HG03103 (cell line): Measurements from ENCODE around the gene CYTIP.
"Not testable (repeated sequence)": the region's sequence is repeated elsewhere in the genome, so short reads cannot be mapped to it uniquely, and the experiment has no call there.

ENCODE experiments used
- ATAC-seq: cut with Tn5 transposase; IDR thresholded peaks from one replicate; pipeline ENCODE4 v1.9.1; 2021; ENCODE audit warnings: low read depth; ENCODE audit not compliant: unreplicated experiment

CYTIP gene

GRCh38 chr2:157427003-157427921, 16.6 kb downstream of the CYTIP start:
- ATAC-seq: no peak

GRCh38 chr2:157426477-157426994, 17.4 kb downstream of the CYTIP start:
- no peak for ATAC-seq

- no peak for ATAC-seq
These were observed 19.5 kb downstream of the CYTIP start for GRCh38 chr2:157424374-157424773.

- ATAC-seq: no peak
These were observed 21.9 kb downstream of the CYTIP start for GRCh38 chr2:157421964-157422363.

- no peak for ATAC-seq
These were observed 22.5 kb downstream of the CYTIP start for GRCh38 chr2:157421331-157421944.

- ATAC-seq: peak; percentile 55
These were observed 23.0 kb downstream of the CYTIP start for GRCh38 chr2:157420771-157421323.

GRCh38 chr2:157419031-157419575, 24.8 kb downstream of the CYTIP start:
- ATAC-seq: no peak

GRCh38 chr2:157418239-157418641, 25.6 kb downstream of the CYTIP start:
- ATAC-seq: no peak

- no peak for ATAC-seq
These were observed 28.2 kb downstream of the CYTIP start for GRCh38 chr2:157415591-157416101.

- ATAC-seq: peak; percentile 9
These were observed 29.8 kb downstream of the CYTIP start for GRCh38 chr2:157414050-157414449.

GRCh38 chr2:157413326-157414035, 30.4 kb downstream of the CYTIP start:
- peak; percentile 89 for ATAC-seq

GRCh38 chr2:157411624-157412336, 32.1 kb downstream of the CYTIP start:
- ATAC-seq: no peak

- ATAC-seq: not testable (repeated sequence)
These were observed 38.5 kb downstream of the CYTIP start for GRCh38 chr2:157405398-157405797.

- ATAC-seq: peak; percentile 99
These were observed 39.5 kb downstream of the CYTIP start for GRCh38 chr2:157404363-157404762.

- ATAC-seq: not testable (repeated sequence)
These were observed 40.9 kb downstream of the CYTIP start for GRCh38 chr2:157402801-157403485.

GRCh38 chr2:157395811-157396210, 48.1 kb downstream of the CYTIP start:
- no peak for ATAC-seq

- no peak for ATAC-seq
These were observed 49.0 kb downstream of the CYTIP start for GRCh38 chr2:157394928-157395327.

- ATAC-seq: no peak
These were observed 50.5 kb downstream of the CYTIP start for GRCh38 chr2:157393348-157393747.

GRCh38 chr2:157388827-157389226, 55.1 kb downstream of the CYTIP start:
- no peak for ATAC-seq
